GM18508 (cell line): ENCODE results near the gene S100A3.
"Not testable (repeated sequence)": the region's sequence is repeated elsewhere in the genome, so short reads cannot be mapped to it uniquely, and the experiment has no call there.

Source experiments
- ATAC-seq: cut with Tn5 transposase; IDR thresholded peaks from one replicate; pipeline ENCODE4 v1.9.1; 2021; ENCODE audit warnings: moderate number of reproducible peaks; ENCODE audit not compliant: insufficient read depth, unreplicated experiment

Gene S100A3

GRCh38 chr1:153536012-153536670 lies 12.9 kb downstream of the S100A3 start:
- no peak for ATAC-seq

- no peak for ATAC-seq
Observed at GRCh38 chr1:153535242-153536011, 13.6 kb downstream of the S100A3 start, which contains the start of gene S100A6. S100A6 (minus strand) TSS chr1:153535991; CDS start chr1:153535339, 652 bp downstream.

GRCh38 chr1:153534925-153535241 lies 14.2 kb downstream of the S100A3 start:
- no peak for ATAC-seq

- ATAC-seq = no peak
Observed at GRCh38 chr1:153534226-153534924, 14.7 kb downstream of the S100A3 start.

- ATAC-seq = no peak
Observed at GRCh38 chr1:153533689-153534201, 15.3 kb downstream of the S100A3 start.

- no peak for ATAC-seq
Observed at GRCh38 chr1:153532769-153533599, 16.1 kb downstream of the S100A3 start.

- no peak for ATAC-seq
Observed at GRCh38 chr1:153532181-153532580, 16.9 kb downstream of the S100A3 start.

- ATAC-seq = no peak
Observed at GRCh38 chr1:153531638-153532037, 17.4 kb downstream of the S100A3 start.

GRCh38 chr1:153527683-153528040 lies 21.4 kb downstream of the S100A3 start:
- no peak for ATAC-seq

- no peak for ATAC-seq
Observed at GRCh38 chr1:153527023-153527682, 21.9 kb downstream of the S100A3 start.

- ATAC-seq = no peak
Observed at GRCh38 chr1:153526132-153526543, 22.9 kb downstream of the S100A3 start.

- ATAC-seq = no peak
Observed at GRCh38 chr1:153525088-153525728, 23.9 kb downstream of the S100A3 start.

- not testable (repeated sequence) for ATAC-seq
Observed at GRCh38 chr1:153522353-153523048, 26.6 kb downstream of the S100A3 start.

- not testable (repeated sequence) for ATAC-seq
Observed at GRCh38 chr1:153521808-153522207, 27.2 kb downstream of the S100A3 start.

GRCh38 chr1:153520818-153521476 lies 28.1 kb downstream of the S100A3 start:
- no peak for ATAC-seq

- ATAC-seq = not testable (repeated sequence)
Observed at GRCh38 chr1:153520137-153520691, 28.8 kb downstream of the S100A3 start.

- ATAC-seq = no peak
Observed at GRCh38 chr1:153519242-153519641, 29.8 kb downstream of the S100A3 start.
